Spleen (tissue), 11 donors: ENCODE measurements around the gene CD82. TPM values are rescaled to one million over a fixed set of nuclear protein-coding genes. Genes with fewer than 3 reads are reported as not detected.
"Not testable (repeated sequence)": the region's sequence is repeated elsewhere in the genome, so short reads cannot be mapped to it uniquely, and the experiment has no call there.

Experiments
- DNase-seq: peaks from one replicate; pipeline ENCODE4 v3.0.0-alpha.2; 2020
- H3K27ac ChIP-seq, 8 donors: fragments of 200-600 bp; sonication (generic) in 7 of 8; 1 replicate in 4 of 8; 2 replicates in 4 of 8; pipeline versions ENCODE4 v1.5.0 to v1.8.0; 2016 to 2021; ENCODE audit warnings: inconsistent platforms in 4 of 8, mild to moderate bottlenecking in 4 of 8, moderate library complexity in 1 of 8
- H3K27me3 ChIP-seq, 7 donors: fragments of 200-600 bp; sonication (generic) in 6 of 7; replicated peaks in 1 of 7; 1 replicate in 4 of 7; 2 replicates in 3 of 7; pipeline versions ENCODE4 v1.5.0 to v1.8.0; 2016 to 2021; ENCODE audit warnings: inconsistent platforms in 3 of 7, mild to moderate bottlenecking in 1 of 7
- H3K36me3 ChIP-seq, 6 donors: fragments of 200-600 bp; sonication (generic) in 5 of 6; 1 replicate in 4 of 6; 2 replicates in 2 of 6; pipeline versions ENCODE4 v1.5.0 to v1.8.0; 2016 to 2021; ENCODE audit warnings: inconsistent platforms in 2 of 6
- H3K4me1 ChIP-seq, 6 donors: fragments of 200-600 bp; sonication (generic) in 5 of 6; 1 replicate in 3 of 6; 2 replicates in 3 of 6; pipeline versions ENCODE4 v1.5.0 to v1.8.0; 2016 to 2021; ENCODE audit warnings: inconsistent platforms in 3 of 6
- H3K4me3 ChIP-seq, 8 donors: fragments of 200-600 bp; sonication (generic) in 7 of 8; 1 replicate in 4 of 8; 2 replicates in 4 of 8; pipeline versions ENCODE4 v1.5.0 to v1.8.0; 2016 to 2021; ENCODE audit warnings: inconsistent platforms in 4 of 8, mild to moderate bottlenecking in 4 of 8, moderate library complexity in 2 of 8
- H3K9me3 ChIP-seq, 8 donors: fragments of 200-600 bp; sonication (generic) in 7 of 8; 1 replicate in 4 of 8; 2 replicates in 4 of 8; pipeline versions ENCODE4 v1.5.0 to v1.8.0; 2016 to 2021; ENCODE audit warnings: inconsistent platforms in 4 of 8
- POLR2A ChIP-seq, 3 donors: fragments of 450-650 bp; IDR thresholded peaks; one replicate each; pipeline ENCODE4 v1.5.1; 2017; ENCODE audit warnings: antibody characterized with exemption in 3 of 3, mild to moderate bottlenecking in 1 of 3
- POLR2AphosphoS5 ChIP-seq, 3 donors: sonication (generic); formaldehyde crosslinking; IDR thresholded peaks; one replicate each; pipeline ENCODE4 v1.5.1; 2017; ENCODE audit warnings: antibody characterized with exemption in 3 of 3
- WGBS, 5 donors: extraction: QIAGEN DNeasy Blood & Tissue Kit in 3 of 5; methylation state at CpG; one replicate each; pipeline versions ENCODE4 v1.1.5 to v1.1.7; 2013 to 2018; 5-methylcytosine and 5-hydroxymethylcytosine counted together
- intact Hi-C: fragments of 100-400 bp; cut with DNase I; formaldehyde crosslinking; loops from one replicate; pipeline ENCODE4 v1.15.0; 2023; ENCODE audit warnings: low total_unique reads
- polyA plus RNA-seq, 3 donors: library from polyadenylated mRNA; stranded (reverse); fragments of 200-250 nt; gene quantifications; one replicate each; pipeline ENCODE4 v1.2.1, GENCODE V29; 2013
- total RNA-seq, 7 donors: library from RNA; depleted of rRNA in 3 of 7; stranded (reverse); fragments of >200 nt in 3 of 7; fragmentation: NEBNext Ultra II Directional in 4 of 7; extraction: Animal tissue kit (Norgen Biotek cat#: 25700) in 4 of 7; gene quantifications; one replicate each; pipeline versions ENCODE4 v1.1.0 to v1.2.1, GENCODE V29; 2016 to 2021
- TF ChIP-seq, protein P1 (sequence below), 11 experiments: fragments of 200-600 bp in 7 of 11; fragments of 450-650 bp in 4 of 11; sonication (generic) in 4 of 11; IDR thresholded peaks in 8 of 11; conservative IDR thresholded peaks in 3 of 11; 1 replicate in 7 of 11; 2 replicates in 4 of 11; pipeline versions ENCODE4 v1.4.0 to v1.8.0; 2016 to 2021; ENCODE audit warnings: antibody characterized with exemption in 11 of 11, inconsistent platforms in 4 of 11, mild to moderate bottlenecking in 1 of 11
- donor health status: healthy with polysubstance abuse.
- donor health status: DM: no; HTN: no; CAD: no; lungs with moderate emphysema.
- donor health status: DM: no; HTN: no; CAD: no.
- donor health status: Bipolar disorder and iron deficiency.
- donor health status: healthy.
- donor health status: DM: no; HTN: no; CAD: no.
- donor health status: DM: yes; HTN: yes; CAD: no.

Gene CD82
- total and polyA plus RNA-seq, 10 donors, result 27.8 to 174 (median 95.2) TPM

DNA sequence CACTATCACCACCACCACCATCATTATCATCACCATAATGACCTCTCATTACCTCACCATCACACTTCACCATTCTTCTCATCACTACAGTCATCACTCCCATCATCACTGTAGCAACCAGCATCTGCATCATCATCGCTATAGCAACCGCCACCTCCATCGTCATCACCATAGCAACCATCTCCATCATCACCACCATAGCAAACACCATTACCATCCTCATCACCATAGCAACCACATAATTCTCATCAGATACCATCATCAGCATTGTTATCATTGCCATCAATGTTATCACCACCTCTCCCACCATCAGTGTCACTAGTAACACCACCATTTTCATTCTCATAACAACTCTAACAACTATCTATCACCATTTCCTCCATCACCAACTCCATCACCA, 23.1 kb upstream of the CD82 start:
- H3K4me3 ChIP-seq, result no peak overlapping the region
- 90 to 95% (median 94%) methylated on average over 3 of the region's 3 CpGs for WGBS, 5 donors
- no peak overlapping the region for H3K27ac ChIP-seq
- no peaks in the 10 kb centered on the region for H3K36me3 ChIP-seq
- DNase-seq, result no peak
- H3K9me3 ChIP-seq, result peaks cover 0 to 6% (median 0%) of the 10 kb centered on the region in 8 donors
- H3K4me1 ChIP-seq, result peaks cover 0 to 7% (median 5%) of the 10 kb centered on the region in 6 donors
- intact Hi-C loops, result no loop called here
- peaks cover 0 to 10% (median 0%) of the 10 kb centered on the region in 7 donors for H3K27me3 ChIP-seq
- TF ChIP-seq POLR2AphosphoS5 (IDR thresholded peaks at IDR 0.05), result no peak
- TF ChIP-seq POLR2A (IDR thresholded peaks at IDR 0.05), result no peak
- TF ChIP-seq, protein P1, sequence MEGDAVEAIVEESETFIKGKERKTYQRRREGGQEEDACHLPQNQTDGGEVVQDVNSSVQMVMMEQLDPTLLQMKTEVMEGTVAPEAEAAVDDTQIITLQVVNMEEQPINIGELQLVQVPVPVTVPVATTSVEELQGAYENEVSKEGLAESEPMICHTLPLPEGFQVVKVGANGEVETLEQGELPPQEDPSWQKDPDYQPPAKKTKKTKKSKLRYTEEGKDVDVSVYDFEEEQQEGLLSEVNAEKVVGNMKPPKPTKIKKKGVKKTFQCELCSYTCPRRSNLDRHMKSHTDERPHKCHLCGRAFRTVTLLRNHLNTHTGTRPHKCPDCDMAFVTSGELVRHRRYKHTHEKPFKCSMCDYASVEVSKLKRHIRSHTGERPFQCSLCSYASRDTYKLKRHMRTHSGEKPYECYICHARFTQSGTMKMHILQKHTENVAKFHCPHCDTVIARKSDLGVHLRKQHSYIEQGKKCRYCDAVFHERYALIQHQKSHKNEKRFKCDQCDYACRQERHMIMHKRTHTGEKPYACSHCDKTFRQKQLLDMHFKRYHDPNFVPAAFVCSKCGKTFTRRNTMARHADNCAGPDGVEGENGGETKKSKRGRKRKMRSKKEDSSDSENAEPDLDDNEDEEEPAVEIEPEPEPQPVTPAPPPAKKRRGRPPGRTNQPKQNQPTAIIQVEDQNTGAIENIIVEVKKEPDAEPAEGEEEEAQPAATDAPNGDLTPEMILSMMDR (IDR thresholded peaks at IDR 0.05 in 8 of 11, conservative IDR thresholded peaks at IDR 0.05 in 3 of 11), result no peak

DNA sequence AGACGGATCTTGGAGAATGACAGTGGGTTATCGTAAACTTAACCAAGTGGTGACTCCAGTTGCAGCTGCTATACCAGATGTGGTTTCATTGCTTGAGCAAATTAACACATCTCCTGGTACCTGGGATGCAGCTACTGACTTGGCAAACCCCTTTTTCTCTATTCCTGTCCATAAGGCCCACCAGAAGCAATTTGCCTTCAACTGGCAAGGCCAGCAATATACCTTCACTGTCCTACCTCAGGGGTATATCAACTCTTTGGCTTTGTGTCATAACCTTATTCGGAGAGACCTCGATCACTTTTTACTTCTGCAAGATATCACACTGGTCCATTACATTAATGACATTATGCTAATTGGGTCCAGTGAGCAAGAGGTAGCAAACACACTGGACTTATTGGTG, 18.5 kb upstream of the CD82 start:
- H3K27me3 ChIP-seq, H3K4me1 ChIP-seq, intact Hi-C loops, H3K27ac ChIP-seq, H3K9me3 ChIP-seq, H3K4me3 ChIP-seq, H3K36me3 ChIP-seq, DNase-seq: not testable (repeated sequence)
- whole genome bisulfite sequencing, 5 donors, result 92 to 100% (median 92%) methylated on average over 4 of the region's 4 CpGs

DNA sequence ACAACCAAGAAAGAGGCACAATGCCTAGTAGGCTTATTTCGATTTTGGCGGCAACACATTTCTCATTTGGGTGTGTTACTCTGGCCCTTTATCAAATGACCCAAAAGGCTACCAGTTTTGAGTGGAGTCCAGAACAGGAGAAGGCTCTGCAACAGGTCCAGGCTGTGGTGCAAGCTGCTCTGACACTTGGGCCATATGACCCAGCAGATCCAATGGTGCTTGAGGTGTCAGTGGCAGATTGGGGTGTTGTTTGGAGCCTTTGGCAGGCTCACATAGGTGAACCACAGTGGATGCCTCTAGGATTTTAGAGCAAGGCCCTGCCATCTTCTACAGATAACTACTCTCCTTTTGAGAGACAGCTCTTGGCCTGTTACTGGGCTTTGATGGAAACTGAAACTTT, 17.9 kb upstream of the CD82 start:
- H3K27me3 ChIP-seq, DNase-seq, H3K27ac ChIP-seq, intact Hi-C loops, H3K4me1 ChIP-seq, H3K36me3 ChIP-seq, H3K4me3 ChIP-seq, H3K9me3 ChIP-seq: not testable (repeated sequence)
- WGBS, 5 donors, result 89 to 100% (median 97%) methylated on average over 2 of the region's 2 CpGs

DNA sequence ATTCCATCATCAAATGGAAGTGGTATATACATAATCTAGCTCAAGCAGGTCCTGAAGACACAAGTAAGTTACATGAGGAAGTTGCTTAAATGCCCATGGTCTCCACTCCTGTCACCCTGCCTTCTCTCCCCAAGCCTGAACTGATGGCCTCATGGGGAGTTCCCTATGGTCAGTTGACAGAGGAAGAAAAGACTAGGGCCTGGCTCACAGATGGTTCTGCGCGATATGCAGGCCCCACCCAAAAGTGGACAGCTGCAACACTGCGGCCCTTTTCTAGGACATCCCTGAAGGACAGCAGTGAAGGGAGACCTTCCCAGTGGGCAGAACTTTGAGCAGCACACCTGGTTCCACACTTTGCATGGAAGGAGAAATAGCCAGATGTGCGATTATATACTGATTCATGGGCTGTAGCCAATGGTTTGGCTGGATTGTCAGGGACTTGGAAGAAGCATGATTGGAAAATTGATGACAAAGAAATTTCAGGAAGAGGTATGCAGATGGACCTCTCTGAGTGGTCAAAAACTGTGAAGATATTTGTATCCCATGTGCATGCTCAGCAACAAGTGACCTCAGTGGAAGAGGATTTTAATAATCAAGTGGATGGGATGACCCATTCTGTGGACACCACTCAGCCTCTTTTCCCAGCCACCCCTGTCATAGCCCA, 17.3 kb upstream of the CD82 start:
- no peak overlapping the region for H3K4me3 ChIP-seq
- H3K4me1 ChIP-seq, result no peaks in the 10 kb centered on the region
- intact Hi-C loops, result no loop called here
- DNase-seq, result no peak
- peaks cover 0 to 10% (median 0%) of the 10 kb centered on the region in 8 donors for H3K9me3 ChIP-seq
- TF ChIP-seq POLR2AphosphoS5 (IDR thresholded peaks at IDR 0.05), result no peak
- no peak for TF ChIP-seq POLR2A (IDR thresholded peaks at IDR 0.05)
- TF ChIP-seq, protein P1 (IDR thresholded peaks at IDR 0.05 in 8 of 11, conservative IDR thresholded peaks at IDR 0.05 in 3 of 11), result no peak
- H3K27ac ChIP-seq, result no peak overlapping the region
- no peaks in the 10 kb centered on the region for H3K36me3 ChIP-seq
- no peaks in the 10 kb centered on the region for H3K27me3 ChIP-seq
- 88 to 98% (median 93%) methylated on average over 4 of the region's 4 CpGs for WGBS, 5 donors

DNA sequence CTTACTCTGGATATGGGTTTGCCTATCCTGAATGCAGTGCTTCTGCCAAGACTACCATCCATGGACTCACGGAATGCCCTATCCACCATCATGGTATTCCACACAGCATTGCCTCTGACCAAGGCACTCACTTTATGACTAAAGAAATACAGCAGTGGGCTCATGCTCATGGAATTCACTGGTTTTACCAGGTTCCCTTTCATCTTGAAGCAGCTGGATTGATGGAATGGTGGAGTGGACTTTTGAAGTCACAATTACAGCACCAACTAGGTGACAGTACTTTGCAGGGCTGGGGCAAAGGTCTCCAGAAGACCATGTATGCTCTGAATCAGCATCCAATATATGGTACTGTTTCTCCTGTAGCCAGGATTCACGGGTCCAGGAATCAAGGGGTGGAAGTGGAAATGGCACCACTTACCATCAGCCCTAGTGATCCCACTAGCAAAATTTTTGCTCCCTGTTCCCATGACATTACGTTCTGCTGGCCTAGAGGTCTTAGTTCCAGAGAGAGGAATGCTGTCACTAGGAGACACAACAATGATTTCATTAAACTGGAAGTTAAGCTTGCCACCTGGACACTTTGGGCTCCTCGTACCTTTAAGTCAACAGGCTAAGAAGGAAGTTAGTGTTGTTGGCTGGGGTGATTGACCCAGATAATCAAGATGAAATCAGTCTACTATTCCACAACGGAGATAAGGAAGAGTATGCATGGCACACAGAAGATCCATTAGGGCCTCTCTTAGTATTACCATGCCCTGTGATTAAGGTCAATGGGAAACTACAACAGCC, 16.3 kb upstream of the CD82 start:
- WGBS, 5 donors, result 87 to 92% (median 90%) methylated on average over 5 of the region's 5 CpGs
- H3K27ac ChIP-seq, intact Hi-C loops, H3K36me3 ChIP-seq, H3K4me1 ChIP-seq, H3K4me3 ChIP-seq, H3K27me3 ChIP-seq, DNase-seq: not testable (repeated sequence)
- H3K9me3 ChIP-seq, result peaks cover 0 to 12% (median 0%) of the 10 kb centered on the region in 8 donors
